ENCODE measurements around the gene TACR2.

Gene TACR2

GRCh38 chr10:69418052-69418752 lies 1.5 kb upstream of the TACR2 start:
- no peak for DNase-seq

DNA sequence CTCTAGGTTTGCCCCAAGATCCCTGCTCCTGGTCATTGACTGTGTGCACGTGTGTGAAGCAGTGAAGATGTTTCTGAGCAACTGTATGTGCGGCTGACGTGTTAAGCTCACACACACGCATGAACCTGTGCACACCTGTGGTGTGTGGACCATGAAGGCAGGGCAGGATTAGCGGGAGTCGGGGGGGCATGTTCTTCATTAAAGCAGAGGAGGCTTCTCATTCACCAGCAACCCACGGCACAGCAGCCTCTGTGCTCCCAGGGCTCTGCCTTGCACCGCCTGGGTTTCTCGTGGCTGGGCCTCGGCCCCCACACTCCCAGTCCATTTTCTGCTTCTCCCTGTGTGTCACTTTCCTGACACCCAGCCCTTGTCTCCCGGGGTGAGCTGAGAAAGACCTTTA lies 824 bp upstream of the TACR2 start:
- no peak for DNase-seq

- no peak for DNase-seq
Observed at GRCh38 chr10:69415951-69416350, 767 bp downstream of the TACR2 start.

DNA sequence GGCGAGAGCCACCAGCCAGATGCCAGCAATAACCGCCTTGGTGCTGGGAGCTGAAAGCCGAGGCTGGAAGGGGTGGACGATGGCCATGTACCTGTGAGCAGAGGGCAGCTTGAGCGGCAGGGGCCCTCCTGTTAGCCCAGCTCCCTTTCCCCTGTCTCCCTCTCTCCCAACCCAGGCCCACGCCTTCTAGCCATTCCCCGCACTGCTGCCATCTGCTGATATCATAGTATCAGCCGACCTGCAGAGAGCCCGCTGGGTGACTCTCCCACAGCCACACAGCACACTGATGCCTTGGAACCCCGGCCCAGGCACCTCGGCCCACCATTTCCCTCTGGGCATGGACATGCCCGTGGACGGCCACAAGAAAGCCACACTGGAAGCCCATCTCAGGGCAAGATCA lies 1.7 kb downstream of the TACR2 start:
- no peak for DNase-seq

- no peak for DNase-seq
Observed at GRCh38 chr10:69414036-69415018, 2.4 kb downstream of the TACR2 start.

- peak; percentile 70 for DNase-seq
Observed at GRCh38 chr10:69413221-69413865, 3.4 kb downstream of the TACR2 start.

- no peak for DNase-seq
Observed at GRCh38 chr10:69412232-69412790, 4.4 kb downstream of the TACR2 start.

DNA sequence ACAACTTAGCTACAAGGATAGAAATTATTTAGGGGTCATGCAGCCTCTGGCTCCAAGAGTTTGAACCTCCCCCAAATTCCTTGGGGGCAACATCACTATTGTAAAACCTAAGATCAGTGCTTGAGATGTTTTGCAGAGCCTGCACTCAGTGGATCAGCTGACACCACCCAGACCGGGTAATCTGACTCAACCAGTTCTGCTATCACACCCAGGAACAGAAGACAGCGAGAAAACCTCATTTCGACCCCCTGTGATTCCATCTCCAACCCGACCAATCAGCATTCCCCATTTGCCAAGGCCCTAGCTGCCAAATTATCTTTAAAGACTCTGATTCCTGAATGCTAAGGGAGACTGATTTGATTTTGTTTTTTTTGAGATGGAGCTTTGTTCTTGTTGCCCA lies 5.2 kb downstream of the TACR2 start:
- DNase-seq, result no peak

DNA sequence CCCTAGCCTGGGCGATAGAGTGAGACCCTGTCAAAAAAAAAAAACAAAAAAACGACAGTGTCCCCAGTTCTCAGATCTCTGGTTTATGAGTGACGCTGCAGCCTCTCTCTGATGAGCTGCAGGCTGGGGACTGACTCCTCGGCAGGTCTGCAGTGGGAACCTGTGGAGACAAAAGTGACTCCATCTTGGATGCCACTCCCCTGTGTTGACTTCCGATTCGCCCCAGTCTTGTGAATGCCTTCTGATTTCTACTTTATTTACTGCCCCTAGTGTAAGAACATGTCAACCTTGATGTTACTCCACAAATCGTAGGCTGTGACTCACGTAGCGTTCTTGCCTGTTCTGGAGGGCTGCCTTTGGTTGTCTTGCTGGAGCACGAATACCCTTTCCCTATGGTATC lies 6.2 kb downstream of the TACR2 start:
- DNase-seq, result no peak

- peak; percentile 56 for DNase-seq
Observed at GRCh38 chr10:69409968-69410367, 6.8 kb downstream of the TACR2 start.

DNA sequence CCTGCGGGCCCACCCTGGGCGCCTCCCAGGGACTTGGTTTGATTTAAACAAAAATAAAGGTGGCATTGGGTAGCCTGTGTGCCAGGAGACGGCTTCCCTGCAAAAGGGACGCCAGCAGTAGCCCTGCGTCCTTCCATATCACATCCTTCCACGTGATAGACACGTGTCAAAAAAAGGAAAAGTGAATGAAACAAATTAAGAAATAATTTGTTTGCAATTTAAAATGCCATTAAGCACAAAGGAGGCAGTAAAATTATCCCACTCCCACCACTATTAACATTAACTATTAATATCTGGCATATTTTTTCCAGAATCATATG lies 7.6 kb downstream of the TACR2 start:
- no peak for DNase-seq

- DNase-seq, result peak; percentile 93
Observed at GRCh38 chr10:69408318-69409175, 8.2 kb downstream of the TACR2 start.

- peak; percentile 20 for DNase-seq
Observed at GRCh38 chr10:69407621-69408301, 9.0 kb downstream of the TACR2 start.

DNA sequence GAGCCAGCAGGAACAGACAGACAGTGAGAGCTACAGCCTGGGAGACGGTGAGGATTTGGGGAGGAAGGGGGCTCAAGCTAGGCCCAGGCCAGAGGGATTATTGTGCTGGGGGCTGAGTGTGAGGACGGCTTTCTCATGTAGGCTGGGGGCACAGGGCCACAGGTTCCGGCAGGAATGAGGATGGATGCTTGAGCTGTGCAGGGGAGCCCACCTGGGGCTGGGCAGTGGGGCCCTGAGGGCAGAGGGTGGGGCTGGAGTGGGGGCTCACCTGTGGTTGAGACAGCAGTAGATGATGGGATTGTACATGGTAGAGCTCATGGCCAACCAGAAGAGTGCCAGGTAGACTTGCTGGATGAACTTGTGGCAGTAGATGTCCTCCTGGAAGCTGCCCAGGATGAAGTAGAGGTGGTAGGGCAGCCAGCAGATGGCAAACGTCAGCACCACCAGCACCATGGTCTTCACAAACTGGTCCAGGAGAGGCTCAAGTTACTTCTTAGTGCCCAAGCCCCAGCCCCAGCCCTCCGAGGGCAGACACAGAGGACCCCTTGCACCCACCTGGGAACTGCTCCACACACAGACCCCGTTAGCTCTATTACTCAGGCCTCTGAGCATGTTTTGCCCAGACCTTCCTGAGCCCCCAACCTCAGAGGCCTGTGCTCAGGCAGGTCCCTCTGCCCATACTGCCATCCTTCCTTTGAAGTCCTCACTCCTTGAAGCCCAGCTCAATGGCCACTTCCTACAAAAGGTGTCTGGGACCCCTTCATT lies 9.7 kb downstream of the TACR2 start:
- DNase-seq, result no peak

GRCh38 chr10:69406302-69406811 lies 10.4 kb downstream of the TACR2 start:
- DNase-seq, result no peak

DNA sequence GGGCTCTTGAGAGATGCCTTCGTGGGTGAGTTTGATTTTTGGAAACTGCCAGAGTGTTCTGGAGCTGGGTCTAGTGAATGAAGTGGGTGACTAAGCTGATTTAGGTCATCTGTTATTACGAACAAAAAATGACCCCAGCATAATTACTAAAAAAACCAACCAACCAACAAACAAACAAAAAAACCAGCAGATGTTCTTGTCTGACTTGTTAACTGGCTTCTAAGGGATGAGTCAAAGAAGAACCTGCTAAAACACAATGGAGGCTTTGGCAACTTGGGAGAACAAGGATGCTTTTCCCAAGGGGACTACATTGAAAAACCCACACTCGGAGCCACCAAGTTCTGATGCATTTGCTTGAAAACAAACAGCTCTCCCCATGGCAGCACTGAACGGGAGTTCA lies 11.5 kb downstream of the TACR2 start:
- DNase-seq, result no peak

DNA sequence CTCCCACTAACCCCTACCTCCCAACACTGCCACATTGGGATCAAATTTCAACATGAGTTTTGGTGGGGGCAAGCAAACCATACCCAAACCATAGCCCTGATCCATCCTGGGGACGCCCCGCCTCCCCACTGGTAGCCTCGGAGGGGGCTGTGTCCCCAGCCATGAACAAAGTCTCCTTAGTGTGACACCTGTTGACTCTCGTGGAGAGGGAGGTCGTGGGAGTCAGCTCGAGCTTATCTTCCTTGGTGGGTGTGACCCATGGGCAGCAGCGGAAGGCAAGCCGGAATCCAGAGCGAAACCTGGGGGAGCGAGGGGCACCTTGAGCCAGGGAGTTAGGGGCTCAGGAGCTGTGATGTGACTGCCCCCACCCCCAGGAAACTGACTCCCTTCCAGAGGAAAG lies 11.9 kb downstream of the TACR2 start:
- DNase-seq, result no peak

DNA sequence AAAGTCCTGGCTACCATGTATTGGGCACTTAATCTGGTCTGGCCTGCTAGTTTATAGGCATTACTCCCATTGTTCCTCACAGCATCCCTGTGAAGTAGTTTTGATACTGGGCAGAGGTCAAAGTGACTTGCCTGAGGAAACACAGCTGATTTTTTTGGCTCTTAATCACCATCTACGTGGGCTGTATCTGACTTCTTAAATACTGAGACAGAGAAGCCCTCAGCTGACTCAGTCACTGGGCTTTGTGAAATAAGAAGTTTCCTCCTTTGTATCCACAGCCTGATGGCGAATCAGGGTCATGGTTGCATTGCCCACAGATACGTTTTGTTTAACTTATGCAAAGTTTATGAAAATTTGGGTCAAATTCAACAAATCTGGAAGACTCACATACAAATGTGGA lies 13.2 kb downstream of the TACR2 start:
- peak; percentile 35 for DNase-seq

DNA sequence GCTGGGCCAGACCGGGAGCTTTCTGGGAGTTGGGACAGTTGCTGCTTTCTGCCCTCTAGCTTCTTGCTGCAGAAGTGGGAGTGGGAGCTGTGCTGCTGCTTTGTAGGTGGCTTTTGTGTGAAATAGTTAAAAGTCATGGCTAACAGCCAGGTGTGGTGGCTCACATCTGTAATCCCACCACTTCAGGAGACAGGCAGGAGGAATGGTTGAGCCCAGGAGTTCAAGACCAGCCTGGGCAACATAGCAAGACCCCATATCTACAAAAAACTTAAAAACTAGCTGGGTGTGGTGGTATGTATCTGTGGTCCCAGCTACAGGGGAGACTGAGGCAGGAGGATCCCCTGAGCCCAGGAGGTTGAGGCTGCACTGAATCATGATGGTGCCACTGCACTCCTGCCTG lies 13.7 kb downstream of the TACR2 start:
- no peak for DNase-seq

GRCh38 chr10:69402386-69402785 lies 14.3 kb downstream of the TACR2 start:
- no peak for DNase-seq

GRCh38 chr10:69401416-69401815 lies 15.3 kb downstream of the TACR2 start:
- DNase-seq, result no peak

Data from fibroblast of skin of right biceps (primary cell).